Adrenal gland (tissue), 12 donors: ENCODE results near the gene CACNA1D. TPM values are rescaled to one million over a fixed set of nuclear protein-coding genes. Genes with fewer than 3 reads are reported as not detected.
A peak's percentile ranks its signal among the peaks of the same experiment; 100 is the strongest.

Experiments
- DNase-seq, 7 donors: peaks; one replicate each; pipeline ENCODE4 v3.0.0-alpha.2; 2019 to 2020
- H3K27ac ChIP-seq, 5 donors: fragments of 200-600 bp; sonication (generic) in 4 of 5; 1 replicate in 3 of 5; 2 replicates in 2 of 5; pipeline versions ENCODE4 v1.5.1 to v1.8.0; 2016 to 2020; ENCODE audit warnings: mild to moderate bottlenecking in 1 of 5
- H3K27me3 ChIP-seq: fragments of 200-600 bp; 2 replicates; pipeline ENCODE4 v1.8.0; 2021
- H3K36me3 ChIP-seq, 2 donors: fragments of 200-600 bp; replicated peaks in 1 of 2; 1 replicate in 1 of 2; 2 replicates in 1 of 2; pipeline versions ENCODE4 v1.5.1 to v1.8.0; 2018 to 2022
- H3K4me1 ChIP-seq, 2 donors: fragments of 200-600 bp; replicated peaks in 1 of 2; 1 replicate in 1 of 2; 2 replicates in 1 of 2; pipeline versions ENCODE4 v1.5.1 to v1.8.0; 2018 to 2021
- H3K4me3 ChIP-seq, 4 donors: fragments of 200-600 bp; sonication (generic) in 3 of 4; one replicate each; pipeline ENCODE4 v1.5.1; 2016 to 2018
- H3K9me3 ChIP-seq, 3 donors: fragments of 200-600 bp; sonication (generic) in 1 of 3; replicated peaks in 1 of 3; 1 replicate in 2 of 3; 2 replicates in 1 of 3; pipeline versions ENCODE4 v1.5.1 to v1.8.0; 2016 to 2021
- CTCF ChIP-seq, 6 experiments: fragments of 450-650 bp in 4 of 6; fragments of 200-600 bp in 2 of 6; sonication (generic) in 1 of 6; IDR thresholded peaks; 1 replicate in 5 of 6; 2 replicates in 1 of 6; pipeline versions ENCODE4 v1.5.1 to v1.8.0; 2016 to 2021; ENCODE audit warnings: antibody characterized with exemption in 6 of 6, mild to moderate bottlenecking in 2 of 6, moderate library complexity in 1 of 6
- POLR2A ChIP-seq, 2 donors: fragments of 450-650 bp; IDR thresholded peaks; one replicate each; pipeline ENCODE4 v1.6.1; 2017; ENCODE audit warnings: antibody characterized with exemption in 2 of 2, mild to moderate bottlenecking in 2 of 2, moderate library complexity in 1 of 2
- whole genome bisulfite sequencing, 4 donors: extraction: QIAGEN DNeasy Blood & Tissue Kit in 2 of 4; methylation state at CpG; one replicate each; pipeline versions ENCODE4 v1.1.5 to v1.1.7; 2013 to 2017; 5-methylcytosine and 5-hydroxymethylcytosine counted together
- intact Hi-C, 2 donors: fragments of 100-400 bp; cut with DNase I; formaldehyde crosslinking; loops; one replicate each; pipeline versions ENCODE4 v1.14.1 to v1.15.0; 2022 to 2023
- polyA plus RNA-seq, 3 donors: library from polyadenylated mRNA; stranded (reverse); fragments of 200-250 nt in 2 of 3; fragments of 350-450 nt in 1 of 3; fragmentation: Illumina TruSeq in 1 of 3; extraction: RNeasy Lipid Tissue Mini Kit (QIAGEN cat#74804) in 1 of 3; gene quantifications; one replicate each; pipeline ENCODE4 v1.2.3, GENCODE V29; 2013 to 2014
- total RNA-seq, 9 donors: library from RNA; depleted of rRNA in 4 of 9; stranded (reverse); fragments of >200 nt in 4 of 9; fragments of 120-200 nt in 1 of 9; fragmentation: NEBNext Ultra II Directional in 1 of 9; extraction: Animal tissue kit (Norgen Biotek cat#: 25700) in 1 of 9; gene quantifications; one replicate each; pipeline versions ENCODE4 v1.1.0 to v1.2.4, GENCODE V29; 2013 to 2023
- donor health status: healthy with polysubstance abuse.
- donor health status: Bipolar disorder and iron deficiency.
- donor health status: DM: yes; HTN: yes; CAD: no.
- donor health status: DM: no; HTN: no; CAD: no.
- donor health status: DM: no; HTN: no; CAD: no.
- donor health status: DM: yes; HTN: yes; CAD: no.

Gene CACNA1D
- total and polyA plus RNA-seq, 12 donors = 25.8 to 111 (median 63.0) TPM

- WGBS, 4 donors = 86 to 90% (median 89%) methylated on average over 5 to 10 of the region's 10 CpGs
- DNase-seq = peak in 1 of 7 donors; percentile 36
Observed at GRCh38 chr3:53837331-53837730, 342.9 kb downstream of the CACNA1D start.

GRCh38 chr3:53841296-53841695 is 346.9 kb downstream of the CACNA1D start:
- no peaks in the 10 kb centered on the region for H3K9me3 ChIP-seq
- intact Hi-C loops = no loop called here
- no peaks in the 10 kb centered on the region for H3K36me3 ChIP-seq
- DNase-seq = peak in 1 of 7 donors; percentile 48
- no peaks in the 10 kb centered on the region for H3K27me3 ChIP-seq
- WGBS, 4 donors = 88 to 96% (median 95%) methylated on average over 5 of the region's 5 CpGs
- H3K4me3 ChIP-seq = no peak overlapping the region
- H3K4me1 ChIP-seq = peaks cover 2 to 8% of the 10 kb centered on the region in 2 donors
- no peak overlapping the region for H3K27ac ChIP-seq
- TF ChIP-seq CTCF (IDR thresholded peaks at IDR 0.05) = no peak
- no peak for TF ChIP-seq POLR2A (IDR thresholded peaks at IDR 0.05)

More at GRCh38 chr3:53837331-53837730, 342.9 kb downstream of the CACNA1D start:
- Histone ChIP-seq H3K4me1 (no peaks in the 10 kb centered on the region), H3K36me3 (no peaks in the 10 kb centered on the region), H3K27ac (no peak overlapping the region), H3K9me3 (no peaks in the 10 kb centered on the region), H3K4me3 (no peak overlapping the region), H3K27me3 (no peaks in the 10 kb centered on the region)
- intact Hi-C loops = no loop called here
- no peak for TF ChIP-seq POLR2A (IDR thresholded peaks at IDR 0.05)
- TF ChIP-seq CTCF (IDR thresholded peaks at IDR 0.05) = no peak

- Histone ChIP-seq H3K9me3 (no peaks in the 10 kb centered on the region), H3K36me3 (no peaks in the 10 kb centered on the region), H3K4me1 (peaks cover 7 to 13% of the 10 kb centered on the region in 2 donors), H3K27ac (peak overlapping the region in 4 of 5 donors; percentile 20 to 78 (median 58)), H3K4me3 (no peak overlapping the region), H3K27me3 (no peaks in the 10 kb centered on the region)
- TF ChIP-seq POLR2A (IDR thresholded peaks at IDR 0.05) = no peak
- TF ChIP-seq CTCF (IDR thresholded peaks at IDR 0.05) = peak in 4 of 6 experiments; percentile 18 to 52 (median 36)
- peak; percentile 46 to 85 (median 80) for DNase-seq
- WGBS, 4 donors = 42 to 62% (median 49%) methylated on average over 8 to 12 of the region's 12 CpGs
- intact Hi-C loops = no loop called here
Observed at GRCh38 chr3:53842436-53843194, 348.2 kb downstream of the CACNA1D start.

GRCh38 chr3:53843195-53844177 is 349.1 kb downstream of the CACNA1D start:
- Histone ChIP-seq H3K27ac (peak overlapping the region in 3 of 5 donors; percentile 8 to 78 (median 57)), H3K36me3 (no peaks in the 10 kb centered on the region), H3K9me3 (no peaks in the 10 kb centered on the region), H3K4me3 (no peak overlapping the region), H3K4me1 (peaks cover 7 to 13% of the 10 kb centered on the region in 2 donors), H3K27me3 (no peaks in the 10 kb centered on the region)
- no peak for TF ChIP-seq POLR2A (IDR thresholded peaks at IDR 0.05)
- TF ChIP-seq CTCF (IDR thresholded peaks at IDR 0.05) = no peak
- intact Hi-C loops = no loop called here
- WGBS, 4 donors = 73 to 78% (median 76%) methylated on average over 8 to 10 of the region's 10 CpGs
- peak in 1 of 7 donors; percentile 51 for DNase-seq
